ENCODE data around the gene RAB39A.

GRCh38 chr11:107988397-107989158, 60.3 kb downstream of the RAB39A start:
- TF ChIP-seq POLR2A (IDR thresholded peaks at IDR 0.05; ENCODE audit: low read depth, low read length) (no peak), POLR2AphosphoS5 (IDR thresholded peaks at IDR 0.05; ENCODE audit: low read length) (no peak), SUZ12 (IDR thresholded peaks at IDR 0.05; ENCODE audit: unreplicated experiment) (no peak), SMARCA5 (IDR thresholded peaks at IDR 0.05) (no peak), CTCF (IDR thresholded peaks at IDR 0.05 in 2 of 3, conservative IDR thresholded peaks at IDR 0.05 in 1 of 3; ENCODE audit: control insufficient read depth in 2 of 3, extremely low read depth in 1 of 3, insufficient read depth in 1 of 3, low read depth in 3 of 3, low read length in 3 of 3) (no peak), NFYB (IDR thresholded peaks at IDR 0.05; ENCODE audit: insufficient read depth, low read depth, low read length) (no peak), NFIC (IDR thresholded peaks at IDR 0.05; ENCODE audit: low read depth, low read length) (no peak), CREB1 (IDR thresholded peaks at IDR 0.05; ENCODE audit: low read depth) (no peak), BRCA1 (IDR thresholded peaks at IDR 0.05; ENCODE audit: low read depth, low read length) (no peak), SMAD1 (IDR thresholded peaks at IDR 0.05; ENCODE audit: low read depth, partially characterized antibody) (no peak), SP1 (IDR thresholded peaks at IDR 0.05; ENCODE audit: low read depth, low read length) (no peak), EZH2 (IDR thresholded peaks at IDR 0.05; ENCODE audit: borderline replicate concordance, control insufficient read depth, low read depth, low read length) (no peak)
- TF ChIP-seq, protein P1, sequence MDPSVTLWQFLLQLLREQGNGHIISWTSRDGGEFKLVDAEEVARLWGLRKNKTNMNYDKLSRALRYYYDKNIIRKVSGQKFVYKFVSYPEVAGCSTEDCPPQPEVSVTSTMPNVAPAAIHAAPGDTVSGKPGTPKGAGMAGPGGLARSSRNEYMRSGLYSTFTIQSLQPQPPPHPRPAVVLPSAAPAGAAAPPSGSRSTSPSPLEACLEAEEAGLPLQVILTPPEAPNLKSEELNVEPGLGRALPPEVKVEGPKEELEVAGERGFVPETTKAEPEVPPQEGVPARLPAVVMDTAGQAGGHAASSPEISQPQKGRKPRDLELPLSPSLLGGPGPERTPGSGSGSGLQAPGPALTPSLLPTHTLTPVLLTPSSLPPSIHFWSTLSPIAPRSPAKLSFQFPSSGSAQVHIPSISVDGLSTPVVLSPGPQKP (IDR thresholded peaks at IDR 0.05; ENCODE audit: low read depth, low read length), result no peak
